ENCODE measurements around the gene SFTPA2.
"Not testable (repeated sequence)": the region's sequence is repeated elsewhere in the genome, so short reads cannot be mapped to it uniquely, and the experiment has no call there.

Gene SFTPA2

DNA sequence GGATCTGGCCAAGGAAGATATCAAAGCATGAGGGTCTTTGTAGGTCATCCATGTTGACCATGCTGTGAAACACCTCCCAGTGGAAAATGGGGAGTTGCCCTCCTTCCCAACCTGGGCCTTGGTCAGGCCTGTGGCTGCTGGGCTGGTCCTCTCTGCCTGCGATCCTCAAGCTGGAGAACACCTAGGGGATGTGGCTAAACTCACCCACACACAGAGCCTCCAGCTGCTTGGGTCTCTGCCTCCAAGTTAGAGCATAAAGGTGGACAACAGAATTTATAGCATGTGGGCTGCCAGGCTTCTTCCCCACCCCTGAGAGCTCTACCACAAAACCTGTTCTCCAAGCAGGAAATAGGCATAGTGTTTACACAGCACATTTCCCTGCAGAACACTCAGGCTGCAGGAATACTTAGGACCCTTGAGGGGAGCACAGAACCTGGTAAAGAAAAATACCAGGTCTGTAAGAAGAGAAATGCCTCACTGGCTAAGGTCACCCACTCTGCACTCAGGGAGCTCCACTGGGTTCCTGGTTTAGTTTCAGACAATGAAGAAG is at the start of gene SFTPA2:
Gene SFTPA2 (minus strand): TSS at position 248 of the 550 bp plus-strand sequence. CDS start 924 bp downstream, outside the sequence.
- no peak for DNase-seq

- peak; percentile 23 for DNase-seq
Observed at GRCh38 chr10:79608505-79609375, 48.5 kb upstream of the SFTPA2 start.

DNA sequence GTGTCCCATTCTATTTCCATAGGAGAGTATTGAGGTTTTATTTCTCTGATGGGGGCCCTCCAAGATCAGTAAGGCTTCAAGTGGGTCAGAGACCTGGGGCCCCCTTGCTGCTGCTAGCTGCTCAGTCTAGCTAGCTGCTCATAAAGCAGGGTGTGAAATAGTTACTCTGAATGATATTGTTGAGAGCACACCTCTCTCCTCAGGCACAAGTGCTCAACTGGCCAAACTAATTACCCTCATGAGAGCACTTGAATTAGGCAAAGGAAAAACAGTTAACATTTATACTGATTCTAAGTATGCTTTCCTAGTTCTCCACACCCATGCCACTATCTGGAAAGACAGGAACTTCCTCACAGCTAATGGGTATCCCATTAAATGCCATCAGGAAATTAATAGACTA is 45.1 kb upstream of the SFTPA2 start:
- no peak for DNase-seq

- DNase-seq: no peak
Observed at GRCh38 chr10:79604294-79604693, 44.1 kb upstream of the SFTPA2 start.

DNA sequence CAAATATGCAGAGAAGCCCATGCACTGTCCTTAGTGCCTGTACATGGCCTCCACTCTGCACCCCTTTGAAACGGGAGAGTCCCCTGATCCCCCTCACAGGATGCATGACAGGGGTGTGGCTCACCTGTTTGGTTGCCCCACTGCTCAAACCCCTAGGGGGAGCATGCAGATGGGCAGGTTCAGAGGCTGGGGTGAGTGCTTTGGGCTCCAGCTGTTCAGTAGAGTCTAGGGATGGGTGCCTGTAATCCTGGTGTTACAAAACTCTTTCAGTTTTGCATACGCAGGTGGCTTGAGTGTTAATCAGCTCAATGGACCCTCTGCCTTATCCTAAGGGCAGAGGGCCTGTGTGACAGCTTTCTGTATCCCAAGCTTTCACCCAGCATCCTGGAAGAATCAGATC is 42.7 kb upstream of the SFTPA2 start:
- no peak for DNase-seq

DNA sequence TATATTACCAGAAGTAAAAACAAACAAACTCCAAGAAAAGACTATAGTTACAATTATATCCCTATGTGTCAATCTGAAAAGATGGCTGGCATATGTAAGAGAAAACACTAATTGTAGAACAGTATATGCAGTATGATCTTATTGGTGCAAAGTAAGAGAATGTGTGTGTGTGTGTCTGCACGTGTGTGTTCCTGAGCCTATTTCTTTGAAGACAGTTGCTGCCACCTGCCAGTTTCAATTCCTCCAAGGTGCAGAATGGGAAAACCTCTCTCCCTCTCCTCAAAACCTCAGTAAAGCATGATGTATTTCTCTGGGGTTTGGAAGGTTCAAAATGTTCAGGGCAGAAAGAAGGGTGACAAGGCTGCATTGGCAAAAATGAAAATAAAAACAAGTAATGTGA is 41.7 kb upstream of the SFTPA2 start:
- no peak for DNase-seq

- not testable (repeated sequence) for DNase-seq
Observed at GRCh38 chr10:79599644-79600043, 39.4 kb upstream of the SFTPA2 start.

- no peak for DNase-seq
Observed at GRCh38 chr10:79595510-79595909, 35.3 kb upstream of the SFTPA2 start.

GRCh38 chr10:79594565-79594964 is 34.4 kb upstream of the SFTPA2 start:
- not testable (repeated sequence) for DNase-seq

DNA sequence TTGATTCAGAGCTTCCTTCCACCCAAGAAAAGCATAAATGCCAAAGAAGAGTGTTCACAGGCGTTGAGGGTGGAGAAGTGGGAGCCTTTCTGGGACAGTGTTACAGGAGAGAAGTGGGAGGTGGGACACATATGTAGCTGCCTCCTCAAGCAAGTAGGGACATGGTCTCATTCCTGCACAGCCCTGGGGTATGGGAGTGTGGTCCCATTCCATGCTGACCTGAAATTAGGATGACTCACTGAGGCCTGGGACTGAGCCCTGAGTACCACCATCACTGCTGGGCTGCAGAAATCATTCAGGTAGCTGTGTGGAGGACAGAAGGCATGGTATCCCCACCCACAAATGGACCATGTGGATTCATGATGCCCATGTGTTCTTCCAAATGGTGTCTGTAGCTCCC is 33.2 kb upstream of the SFTPA2 start:
- DNase-seq: no peak

GRCh38 chr10:79588800-79589199 is 28.6 kb upstream of the SFTPA2 start:
- DNase-seq: no peak

DNA sequence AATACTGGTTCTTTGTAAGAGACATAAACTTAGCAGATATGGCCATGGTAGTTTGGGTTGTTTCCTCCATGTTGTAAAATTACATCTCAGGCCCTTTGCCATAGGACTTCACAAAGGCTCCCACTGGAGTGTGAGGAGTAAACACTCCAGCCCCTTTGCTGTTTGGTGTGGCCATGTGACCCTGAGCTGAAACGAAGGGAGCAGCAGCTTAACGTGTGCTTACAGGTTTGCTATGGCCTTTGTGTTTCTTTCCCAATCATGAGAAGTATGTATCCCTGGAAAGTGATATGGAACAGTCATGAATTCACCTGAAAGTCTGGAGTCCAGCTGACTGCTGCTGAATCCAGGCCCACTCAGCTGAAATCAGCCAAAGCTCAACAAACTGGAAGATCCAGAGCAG is 26.7 kb upstream of the SFTPA2 start:
- DNase-seq: no peak

DNA sequence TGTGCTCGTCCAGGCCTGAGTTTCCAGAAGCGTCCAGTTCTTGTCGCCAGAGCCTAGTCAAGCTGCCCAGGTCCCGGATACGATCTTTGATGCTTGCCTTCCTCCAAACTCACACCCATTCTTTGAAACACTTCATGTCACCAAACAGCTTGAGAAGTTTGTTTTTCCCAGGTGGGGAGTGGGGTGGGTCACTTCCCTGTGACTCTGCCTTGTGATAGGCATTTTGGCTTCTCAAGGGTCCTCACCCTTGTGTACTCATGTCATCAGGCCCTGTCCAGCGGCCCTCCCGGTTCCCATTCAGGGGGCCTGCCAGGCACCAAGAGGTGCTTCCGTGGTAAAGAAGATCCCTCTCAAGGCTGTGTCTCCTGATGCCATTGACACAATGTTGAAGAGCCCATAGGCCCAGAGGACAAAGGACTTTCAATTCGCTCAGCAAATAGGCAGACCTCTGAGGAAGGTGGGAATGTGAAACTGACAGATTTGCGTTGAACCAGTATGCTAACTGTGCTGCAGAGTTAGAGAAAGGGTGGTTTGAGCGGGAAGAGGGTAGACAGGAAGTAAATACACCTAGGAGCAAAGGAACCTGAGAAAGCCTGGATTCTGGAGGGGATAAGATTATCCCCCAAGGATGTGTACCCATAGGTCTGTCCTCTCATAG is 25.8 kb upstream of the SFTPA2 start:
- no peak for DNase-seq

DNA sequence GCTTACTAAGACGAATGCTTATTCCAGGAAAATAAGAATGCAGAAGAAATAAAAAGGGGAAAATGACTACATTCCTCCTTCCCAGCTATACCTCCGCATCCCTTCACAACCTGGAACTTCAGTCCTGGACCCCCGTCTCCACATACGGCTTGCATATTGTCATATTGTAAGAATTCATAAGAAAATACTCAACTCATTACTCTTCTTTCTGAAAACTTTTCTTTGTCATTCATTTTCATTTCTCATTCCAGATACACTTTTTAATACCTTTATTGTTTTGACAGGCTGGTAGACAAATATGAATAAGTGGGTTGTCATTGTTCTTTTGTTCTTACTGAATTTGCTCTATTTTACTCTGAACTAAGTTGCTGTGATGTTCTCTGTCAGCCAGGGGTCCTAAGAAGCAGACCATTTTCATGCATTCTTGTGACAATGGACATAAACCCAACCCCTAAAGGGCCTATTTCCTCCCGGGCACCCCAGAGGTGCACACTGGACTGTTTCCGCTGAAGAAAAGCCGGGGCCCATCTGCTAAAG is 23.3 kb upstream of the SFTPA2 start:
- DNase-seq: no peak

- not testable (repeated sequence) for DNase-seq
Observed at GRCh38 chr10:79582954-79583353, 22.7 kb upstream of the SFTPA2 start.

DNA sequence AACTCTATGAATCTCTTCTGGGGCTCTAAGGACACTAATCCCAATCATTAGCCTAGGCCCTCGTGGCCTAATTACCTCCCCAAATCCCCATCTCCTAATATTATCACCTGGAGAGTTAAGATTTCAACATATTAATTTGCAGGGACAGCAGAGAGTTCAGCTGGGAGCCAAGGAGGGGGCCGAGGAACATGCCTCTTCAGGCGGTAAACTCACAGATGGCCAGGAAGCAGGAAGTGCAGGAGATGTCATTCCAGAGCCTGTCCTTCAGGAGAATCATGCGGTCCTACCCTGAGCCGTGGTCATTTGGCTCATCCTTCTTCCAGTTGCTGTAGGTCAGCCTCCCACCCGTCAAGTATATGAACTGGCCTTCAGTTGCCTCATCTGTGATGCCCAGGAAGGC is 21.9 kb upstream of the SFTPA2 start:
- DNase-seq: no peak

DNA sequence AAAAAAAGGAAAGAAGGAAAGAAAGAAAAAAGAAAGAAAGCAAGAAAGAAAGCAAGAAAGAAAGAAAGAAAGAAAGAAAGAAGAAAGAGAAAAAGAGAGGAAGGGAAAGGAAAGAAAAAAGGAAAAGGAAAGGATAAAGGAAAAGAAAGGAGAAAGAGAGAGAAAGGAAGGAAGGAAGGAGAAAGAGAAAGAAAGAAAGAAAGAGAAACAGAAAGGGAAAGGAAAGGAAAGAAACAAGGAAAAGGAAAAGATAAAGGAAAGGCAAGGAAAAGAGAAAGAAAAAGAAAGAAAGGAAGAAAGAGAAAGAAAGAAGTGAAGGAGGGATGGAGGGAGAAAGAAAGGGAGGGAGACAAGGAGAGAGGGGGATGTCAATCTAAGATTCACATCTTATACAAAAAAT is 20.8 kb upstream of the SFTPA2 start:
- DNase-seq: no peak

DNA sequence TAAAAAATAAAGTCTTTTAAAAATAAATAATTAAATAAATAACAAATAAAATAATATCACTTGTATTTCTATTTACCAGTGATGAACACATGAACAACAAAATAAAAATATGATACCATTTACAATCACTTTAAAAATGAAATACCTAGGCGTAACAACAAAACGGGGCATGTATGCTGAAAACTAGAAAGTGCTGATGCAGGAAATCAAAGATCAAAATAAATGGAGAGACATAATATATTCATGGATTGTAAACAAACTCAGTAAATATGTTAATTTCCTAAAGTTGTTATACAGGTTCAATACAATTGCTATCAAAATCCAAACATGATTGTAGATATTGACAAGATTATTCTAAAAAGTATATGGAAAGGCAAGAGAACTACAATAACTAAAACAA is 19.2 kb upstream of the SFTPA2 start:
- DNase-seq: no peak

GRCh38 chr10:79570624-79571023 is 10.4 kb upstream of the SFTPA2 start:
- DNase-seq: not testable (repeated sequence)

- DNase-seq: no peak
Observed at GRCh38 chr10:79563426-79563825, 3.2 kb upstream of the SFTPA2 start.

- peak; percentile 52 for DNase-seq
Observed at GRCh38 chr10:79562135-79562756, 2.0 kb upstream of the SFTPA2 start.

- DNase-seq: no peak
Observed at GRCh38 chr10:79561257-79561656, 1.1 kb upstream of the SFTPA2 start.

DNA sequence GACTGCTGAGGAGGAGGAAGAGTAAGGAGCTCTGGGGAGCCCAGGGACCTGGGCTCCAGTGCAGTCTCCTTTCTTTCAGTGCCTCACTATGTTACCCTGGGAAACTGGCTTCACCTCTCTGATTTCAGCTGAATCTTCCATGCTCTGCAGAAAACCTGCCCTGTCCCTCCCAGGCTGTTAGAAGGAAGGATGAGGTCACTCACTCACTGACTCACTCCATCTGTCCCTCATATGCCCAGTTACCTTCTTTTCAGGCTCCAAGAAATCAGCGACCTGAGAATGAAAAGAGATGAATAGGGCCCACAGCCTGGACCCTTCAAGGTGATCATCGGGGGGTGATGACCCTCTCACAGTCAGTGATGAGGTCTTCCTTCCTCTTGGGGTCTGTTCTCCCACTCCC is 481 bp downstream of the SFTPA2 start:
- DNase-seq: peak; percentile 10

All from fibroblast of skin of right biceps (primary cell).